Progenitor cell of endocrine pancreas (in vitro differentiated cells): ENCODE measurements around the gene ZNF18. TPM values are rescaled to one million over a fixed set of nuclear protein-coding genes. Genes with fewer than 3 reads are reported as not detected.
A peak's percentile ranks its signal among the peaks of the same experiment; 100 is the strongest.

Source experiments
- DNase-seq: peaks from one replicate; pipeline ENCODE4 v3.0.0; 2021; ENCODE audit warnings: low spot score; ENCODE audit not compliant: unreplicated experiment
- H3K27ac Mint-ChIP-seq: 2 replicates; pipeline ENCODE4 v1.8.0; 2021; ENCODE audit warnings: mild to moderate bottlenecking, moderate library complexity, mixed read lengths
- H3K27me3 Mint-ChIP-seq: 2 replicates; pipeline ENCODE4 v1.8.0; 2021; ENCODE audit warnings: mixed read lengths
- H3K36me3 Mint-ChIP-seq: 2 replicates; pipeline ENCODE4 v1.8.0; 2022; ENCODE audit warnings: mixed read lengths; ENCODE audit not compliant: insufficient read depth
- H3K4me1 Mint-ChIP-seq: 2 replicates; pipeline ENCODE4 v1.8.0; 2021; ENCODE audit warnings: low read depth, mixed read lengths
- H3K4me3 Mint-ChIP-seq: 2 replicates; pipeline ENCODE4 v1.8.0; 2021; ENCODE audit warnings: low read depth, mild to moderate bottlenecking, moderate library complexity, mixed read lengths
- H3K9me3 Mint-ChIP-seq: 2 replicates; pipeline ENCODE4 v1.8.0; 2021; ENCODE audit warnings: low read depth, mixed read lengths
- CTCF ChIP-seq: fragments of 200-600 bp; sonication (generic); IDR thresholded peaks from one replicate; pipeline ENCODE4 v1.5.0; 2021; ENCODE audit warnings: antibody characterized with exemption, mild to moderate bottlenecking; ENCODE audit not compliant: unreplicated experiment
- long read RNA-seq: library from polyadenylated mRNA; unstranded; transcript quantifications from one replicate; pipeline ENCODE4 v2.0.0, GENCODE V29; 2020
- total RNA-seq: library from RNA; stranded (reverse); gene quantifications from 2 replicates; pipeline ENCODE4 v1.2.1, GENCODE V29; 2021

The ZNF18 gene
- 5.9 and 7.8 TPM in 2 replicates for total RNA-seq
- long read RNA-seq, transcript ZNF18-204 (7 exons, 2,330 nt): major isoform, 21 of 42 reads
- long read RNA-seq, transcript ZNF18-202 (7 exons, 2,261 nt): minor isoform, 12 of 42 reads
- long read RNA-seq, partial matches to known transcripts: 4 of 42 reads
- long read RNA-seq, other reads (novel, unspliced or antisense): 5 of 42 reads

GRCh38 chr17:11997147-11997971, at the start of gene ZNF18:
TSS of gene ZNF18 (minus strand) at chr17:11997475. CDS start at chr17:11992829, 4,646 bp downstream.
- Mint-ChIP-seq H3K27me3 (no peaks in the 10 kb centered on the region), H3K9me3 (no peaks in the 10 kb centered on the region), H3K4me3 (peak within 1 kb of the TSS; percentile 94), H3K4me1 (peaks cover 3% of the 10 kb centered on the region), H3K27ac (peak within 1 kb of the TSS; percentile 97), H3K36me3 (peaks cover 1% of the 10 kb centered on the region)
- TF ChIP-seq CTCF: peak; percentile 7
- peak; percentile 94 for DNase-seq

- H3K4me3 Mint-ChIP-seq: no peak overlapping the region
- H3K36me3 Mint-ChIP-seq: peaks cover 2% of the 10 kb centered on the region
- no peaks in the 10 kb centered on the region for H3K27me3 Mint-ChIP-seq
- DNase-seq: no peak
- peaks cover 20% of the 10 kb centered on the region for H3K4me1 Mint-ChIP-seq
- no peaks in the 10 kb centered on the region for H3K9me3 Mint-ChIP-seq
- H3K27ac Mint-ChIP-seq: peak overlapping the region; percentile 64
- TF ChIP-seq CTCF: no peak
Observed at GRCh38 chr17:12046786-12047185, 49.5 kb upstream of the ZNF18 start.

GRCh38 chr17:12043702-12044101, 46.4 kb upstream of the ZNF18 start:
- Mint-ChIP-seq H3K9me3 (peaks cover 3% of the 10 kb centered on the region), H3K4me3 (no peak overlapping the region), H3K36me3 (peaks cover 4% of the 10 kb centered on the region), H3K27me3 (no peaks in the 10 kb centered on the region), H3K27ac (no peak overlapping the region), H3K4me1 (peaks cover 19% of the 10 kb centered on the region)
- TF ChIP-seq CTCF: no peak
- no peak for DNase-seq

GRCh38 chr17:12041312-12041711, 44.0 kb upstream of the ZNF18 start:
- Mint-ChIP-seq H3K4me3 (no peak overlapping the region), H3K4me1 (peaks cover 34% of the 10 kb centered on the region), H3K27me3 (no peaks in the 10 kb centered on the region), H3K27ac (no peak overlapping the region), H3K36me3 (peaks cover 4% of the 10 kb centered on the region), H3K9me3 (peaks cover 3% of the 10 kb centered on the region)
- DNase-seq: no peak
- TF ChIP-seq CTCF: no peak

GRCh38 chr17:12040478-12040877, 43.2 kb upstream of the ZNF18 start:
- DNase-seq: no peak
- Mint-ChIP-seq H3K27ac (no peak overlapping the region), H3K4me1 (peaks cover 32% of the 10 kb centered on the region), H3K9me3 (peaks cover 3% of the 10 kb centered on the region), H3K36me3 (peaks cover 4% of the 10 kb centered on the region), H3K27me3 (no peaks in the 10 kb centered on the region), H3K4me3 (no peak overlapping the region)
- no peak for TF ChIP-seq CTCF
